Fibroblast of skin of back (primary cell): Measurements from ENCODE around the gene NTRK3.
A peak's percentile ranks its signal among the peaks of the same experiment; 100 is the strongest.

ENCODE experiments used
- DNase-seq: peaks from one replicate; pipeline ENCODE4 v3.0.0-alpha.2; 2013

NTRK3 gene

GRCh38 chr15:88023914-88024313 lies 232.6 kb downstream of the NTRK3 start:
- DNase-seq, result no peak

DNA sequence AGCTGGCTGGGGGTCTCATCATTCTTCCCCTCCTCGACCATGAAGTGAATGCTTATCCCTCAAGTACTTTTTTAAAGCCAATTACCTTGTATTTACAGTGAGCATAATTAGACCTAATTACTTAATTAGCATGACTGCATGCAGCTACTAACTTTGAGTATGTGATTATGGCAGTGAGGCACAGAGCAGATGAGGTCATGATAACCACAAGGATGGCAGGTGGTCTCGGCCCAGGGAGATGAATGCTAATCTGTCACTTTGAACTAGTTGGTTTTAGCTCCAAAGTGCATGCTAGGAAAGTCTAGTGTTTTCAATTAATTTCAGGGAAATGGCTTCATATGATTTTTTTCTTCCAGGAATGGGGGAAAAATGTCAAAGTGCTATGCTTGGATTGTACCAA lies 233.8 kb downstream of the NTRK3 start:
- DNase-seq, result no peak

DNA sequence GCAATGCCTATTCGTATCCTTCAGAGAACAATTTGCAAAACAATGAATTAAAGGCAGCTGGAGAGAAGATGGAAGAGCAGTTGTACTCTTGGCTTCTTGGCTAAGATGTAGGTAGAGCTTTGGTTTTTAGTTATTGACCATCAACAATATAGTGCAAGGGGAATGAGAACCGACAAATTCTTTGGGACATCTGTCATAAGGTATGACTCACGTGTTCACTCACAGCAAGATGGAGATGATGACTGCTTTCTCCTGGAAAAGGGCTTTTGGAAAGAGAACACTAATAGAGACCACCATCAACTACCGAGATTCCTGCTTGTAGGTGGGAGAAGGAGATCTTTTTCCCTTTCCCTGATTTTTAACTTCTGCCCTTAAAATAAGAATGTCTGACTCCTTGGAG lies 234.9 kb downstream of the NTRK3 start:
- peak; percentile 15 for DNase-seq

DNA sequence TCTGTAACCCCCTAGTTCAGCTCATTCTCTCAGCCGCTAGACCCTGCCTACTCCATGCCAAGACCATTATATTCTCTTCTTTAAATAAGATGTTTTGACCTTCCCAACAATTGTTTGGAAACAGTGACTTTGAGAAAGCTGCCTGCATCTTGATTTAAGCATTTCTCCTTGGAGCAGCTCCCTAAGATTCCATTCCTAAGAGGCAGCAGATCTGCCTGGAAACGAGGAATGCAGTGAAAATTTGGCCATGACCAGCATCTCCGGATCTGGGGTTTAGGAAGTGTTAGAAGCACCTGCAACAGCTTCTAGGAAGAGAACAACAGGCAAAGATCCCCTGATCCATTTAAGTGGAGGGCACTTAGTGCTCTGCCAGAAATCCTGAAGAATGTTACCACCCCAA lies 235.7 kb downstream of the NTRK3 start:
- no peak for DNase-seq

GRCh38 chr15:88019656-88020055 lies 236.9 kb downstream of the NTRK3 start:
- DNase-seq, result no peak

GRCh38 chr15:88018869-88019641 lies 237.5 kb downstream of the NTRK3 start:
- peak; percentile 51 for DNase-seq

DNA sequence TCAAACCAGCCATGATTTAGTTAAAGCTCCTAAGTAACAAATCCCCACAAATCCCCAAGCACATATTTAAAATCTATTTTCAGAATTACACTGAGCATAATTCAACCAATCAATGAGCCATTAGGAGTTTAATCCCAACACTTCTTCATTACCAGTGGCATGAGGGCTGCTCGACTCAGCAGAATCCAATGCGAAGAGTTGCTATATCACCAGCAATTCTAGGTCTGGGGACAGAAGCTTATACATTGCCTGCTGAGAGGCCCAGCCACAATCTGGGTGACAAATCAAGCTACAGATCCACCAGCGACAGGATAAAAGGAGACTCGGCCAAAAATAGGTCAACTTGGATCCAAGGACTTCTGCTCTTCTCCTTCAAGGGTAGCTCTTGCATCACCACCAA lies 238.8 kb downstream of the NTRK3 start:
- no peak for DNase-seq

DNA sequence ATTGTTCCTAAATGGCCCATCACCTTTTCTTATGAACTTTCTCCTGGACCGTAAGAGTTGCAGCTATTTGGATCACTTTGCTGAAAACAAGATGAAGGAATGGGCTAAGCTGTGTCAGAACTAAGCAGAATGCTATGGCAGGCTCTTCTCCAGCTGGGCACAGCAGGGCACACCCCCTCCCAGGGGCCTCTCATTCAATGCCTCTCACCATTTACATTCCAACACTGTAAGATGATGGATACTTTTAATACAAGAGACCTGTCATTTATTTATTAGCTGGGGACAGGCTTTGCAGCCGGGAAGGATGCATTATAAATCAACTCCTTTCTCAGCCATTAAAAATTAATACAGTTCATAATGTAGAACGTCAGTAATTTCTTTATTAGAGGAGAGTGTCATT lies 240.1 kb downstream of the NTRK3 start:
- DNase-seq, result no peak

- DNase-seq, result no peak
Observed at GRCh38 chr15:88015228-88015860, 241.2 kb downstream of the NTRK3 start.

- DNase-seq, result no peak
Observed at GRCh38 chr15:88014454-88015160, 241.9 kb downstream of the NTRK3 start.

DNA sequence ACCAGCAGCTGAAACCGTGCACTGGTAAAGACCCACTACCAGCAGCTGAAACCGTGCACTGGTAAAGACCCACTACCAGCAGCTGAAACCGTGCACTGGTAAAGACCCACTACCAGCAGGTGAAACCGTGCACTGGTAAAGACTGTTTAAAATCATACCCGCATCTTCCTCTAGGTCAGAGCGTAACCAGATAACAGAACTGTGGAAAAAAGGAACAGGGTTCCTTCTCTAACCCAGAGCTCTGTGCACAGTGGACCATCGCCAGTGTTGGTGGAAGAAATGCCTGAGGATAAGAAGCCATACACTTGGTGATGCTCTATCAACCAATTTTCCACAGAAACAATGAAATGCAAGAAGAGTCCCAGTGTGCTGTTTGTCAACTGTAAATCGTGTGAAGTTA lies 243.4 kb downstream of the NTRK3 start:
- DNase-seq, result no peak

DNA sequence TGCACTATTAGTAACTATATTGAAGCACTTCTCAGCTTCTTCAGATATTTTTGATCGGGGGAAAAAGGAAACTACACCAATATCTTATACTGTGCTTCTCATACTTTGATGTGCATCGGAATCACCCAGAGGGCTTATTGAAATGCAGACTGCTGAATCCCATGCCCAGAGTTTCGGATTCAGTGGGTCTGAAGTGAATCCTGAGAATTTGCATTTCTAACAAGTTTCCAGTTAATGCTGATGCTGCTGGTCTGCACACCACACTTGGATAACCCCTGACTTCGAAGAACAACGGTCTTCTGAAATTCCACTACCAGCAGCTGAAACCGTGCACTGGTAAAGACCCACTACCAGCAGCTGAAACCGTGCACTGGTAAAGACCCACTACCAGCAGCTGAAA lies 243.9 kb downstream of the NTRK3 start:
- no peak for DNase-seq

- DNase-seq, result no peak
Observed at GRCh38 chr15:88012233-88012632, 244.3 kb downstream of the NTRK3 start.

GRCh38 chr15:88011533-88011932 lies 245.0 kb downstream of the NTRK3 start:
- DNase-seq, result no peak

- DNase-seq, result no peak
Observed at GRCh38 chr15:88006146-88006545, 250.4 kb downstream of the NTRK3 start.

DNA sequence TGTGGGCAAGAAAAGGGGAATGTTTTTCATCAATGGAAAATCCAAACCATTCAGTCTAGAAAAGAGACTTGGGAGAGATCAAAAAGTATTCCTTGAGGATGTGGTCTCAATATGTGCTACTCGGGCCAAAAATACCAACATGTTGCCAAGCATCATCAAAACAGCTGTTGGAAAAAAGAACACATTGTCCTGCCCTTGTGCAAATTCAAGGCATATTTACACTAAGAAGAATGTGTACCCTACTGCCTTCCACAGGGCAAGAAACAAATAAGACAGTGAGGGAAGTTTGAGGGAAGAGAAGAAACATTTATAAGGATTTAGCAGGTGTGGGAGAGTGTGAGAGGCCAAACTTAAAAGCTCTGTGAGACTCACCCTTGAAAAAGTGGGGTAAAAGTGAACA lies 252.1 kb downstream of the NTRK3 start:
- DNase-seq, result no peak

DNA sequence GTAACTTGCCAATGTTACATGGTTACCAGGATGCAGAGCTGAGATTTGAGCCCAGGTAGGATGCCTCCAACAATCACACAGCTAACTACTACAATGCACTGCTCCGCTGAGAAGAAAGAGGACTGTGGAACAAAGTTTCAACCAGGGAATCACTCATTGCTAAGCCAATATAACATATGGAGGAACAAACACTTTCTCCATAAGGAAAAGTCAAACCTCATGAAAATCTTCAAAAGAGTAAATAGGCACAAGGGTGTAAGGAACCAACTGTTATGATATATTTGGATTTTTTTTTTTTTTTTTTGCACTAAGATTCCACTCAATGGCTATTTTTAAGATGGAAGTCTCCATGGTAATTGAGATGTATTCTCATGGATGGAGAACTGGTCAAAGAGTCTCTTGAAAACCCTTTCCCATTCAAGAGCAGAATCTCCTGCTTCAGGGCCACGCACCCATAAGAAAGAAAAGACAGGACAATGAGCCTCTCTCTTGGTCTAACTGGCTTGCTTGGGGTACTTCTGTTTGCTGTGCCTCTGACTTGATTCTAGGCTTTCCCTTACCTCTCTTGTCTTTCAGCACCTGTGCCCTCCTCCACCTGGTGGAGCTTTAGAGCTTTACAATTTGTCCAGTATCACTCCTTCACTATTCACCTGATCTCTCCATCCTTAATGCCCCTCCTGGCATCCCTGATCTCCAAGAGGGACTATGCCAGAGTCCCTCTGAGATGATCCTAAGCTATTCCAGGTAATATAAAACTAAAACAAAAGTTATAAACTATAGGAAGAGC lies 252.8 kb downstream of the NTRK3 start:
- DNase-seq, result no peak

DNA sequence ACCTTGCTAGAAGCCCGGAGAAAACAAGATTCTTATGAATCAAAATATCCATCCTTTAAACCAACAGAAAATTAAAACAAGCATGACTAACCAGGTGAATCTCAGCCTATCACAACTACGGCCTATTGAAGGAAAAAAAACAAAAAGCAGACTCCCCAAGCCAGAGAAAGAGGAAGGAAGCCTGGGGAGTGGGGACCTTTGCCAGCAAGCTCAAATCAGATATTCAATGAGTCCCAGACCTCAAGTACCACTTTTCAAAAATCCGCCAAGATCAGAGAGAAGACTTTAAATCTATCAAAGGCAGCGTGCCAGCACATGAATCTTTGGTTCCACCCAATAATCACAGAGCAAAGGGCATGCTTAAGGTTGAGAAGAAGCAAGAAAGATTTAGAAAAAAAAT lies 253.8 kb downstream of the NTRK3 start:
- no peak for DNase-seq

DNA sequence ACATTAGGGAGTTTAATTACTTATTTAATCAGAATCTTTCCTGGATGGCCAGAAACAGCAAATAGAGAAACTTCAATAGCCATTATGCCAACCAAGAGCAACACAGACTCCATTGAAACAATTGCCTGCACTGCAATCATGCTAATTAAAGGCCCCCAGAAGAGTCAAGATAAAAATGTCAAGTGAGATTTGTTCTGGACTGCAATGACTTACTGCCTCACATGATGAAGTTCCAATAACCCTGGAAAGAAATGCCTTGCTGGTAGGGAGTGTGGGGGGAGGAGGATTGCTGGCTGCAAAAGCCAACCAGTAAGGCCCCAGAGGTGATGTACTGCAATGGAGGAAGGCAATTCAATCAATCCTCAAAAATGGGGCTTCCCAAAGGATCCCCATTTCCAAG lies 257.9 kb downstream of the NTRK3 start:
- DNase-seq, result no peak

GRCh38 chr15:87986776-87987175 lies 269.8 kb downstream of the NTRK3 start:
- no peak for DNase-seq

DNA sequence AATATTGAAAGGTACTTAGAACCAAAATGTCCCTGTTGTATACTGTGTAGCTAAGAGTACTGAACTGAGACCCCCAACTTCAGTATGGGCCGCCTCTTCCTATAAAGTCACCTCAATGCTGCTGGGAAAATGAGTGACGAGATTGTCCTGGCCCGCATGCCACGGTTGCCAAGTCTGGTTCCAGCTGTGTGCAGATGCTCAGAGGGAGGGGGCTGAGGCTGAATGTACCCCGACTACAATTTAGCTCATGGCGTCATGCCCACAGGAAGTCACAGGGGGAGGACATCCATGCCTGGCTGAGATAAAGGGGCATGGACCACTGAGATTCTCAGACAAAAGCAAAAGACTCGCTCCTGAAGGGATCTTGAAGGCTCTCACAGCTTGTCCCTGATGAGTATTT lies 271.1 kb downstream of the NTRK3 start:
- no peak for DNase-seq

GRCh38 chr15:87981969-87982368 lies 274.6 kb downstream of the NTRK3 start:
- DNase-seq, result no peak

DNA sequence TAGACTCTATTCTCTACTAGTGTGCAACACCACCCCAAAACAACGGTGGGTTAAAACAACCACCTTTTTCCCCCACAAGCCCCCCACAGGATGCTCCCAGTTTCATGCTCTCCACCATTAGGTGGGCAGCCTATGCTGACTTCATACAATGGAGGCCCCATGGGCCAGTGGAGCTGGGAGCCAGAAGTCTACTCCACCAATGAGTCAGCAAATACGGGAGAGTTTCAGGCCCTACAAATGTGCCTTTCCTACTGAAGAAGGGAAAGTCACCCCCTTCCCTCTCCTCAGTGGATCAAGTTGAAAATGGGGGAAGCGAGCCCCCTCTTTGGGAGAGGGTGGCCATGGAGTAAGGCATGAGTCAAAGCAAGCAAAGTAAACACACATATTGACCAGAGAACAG lies 278.6 kb downstream of the NTRK3 start:
- DNase-seq, result no peak
